IPS-15b (cell line): ENCODE results near the gene FBXO31.

Experiments used
- H3K27me3 ChIP-seq: one replicate; pipeline ENCODE4 v1.6.1; 2013; ENCODE audit warnings: low read length; ENCODE audit not compliant: control insufficient read depth, insufficient read depth
- H3K36me3 ChIP-seq: one replicate; pipeline ENCODE4 v1.6.1; 2013; ENCODE audit warnings: low read length; ENCODE audit not compliant: control insufficient read depth, insufficient read depth
- H3K4me1 ChIP-seq: one replicate; pipeline ENCODE4 v1.6.1; 2013; ENCODE audit warnings: mild to moderate bottlenecking, low read length; ENCODE audit not compliant: control insufficient read depth, insufficient read depth
- H3K4me3 ChIP-seq: one replicate; pipeline ENCODE4 v1.5.1; 2013; ENCODE audit warnings: low read depth, low read length
- H3K9ac ChIP-seq: one replicate; pipeline ENCODE4 v1.6.1; 2013; ENCODE audit warnings: low read depth, mild to moderate bottlenecking, low read length
- H3K9me3 ChIP-seq: one replicate; pipeline ENCODE4 v1.6.1; 2013; ENCODE audit warnings: mild to moderate bottlenecking, low read length; ENCODE audit not compliant: control insufficient read depth, insufficient read depth

FBXO31 gene

GRCh38 chr16:87303962-87304521 lies 79.5 kb downstream of the FBXO31 start:
- Histone ChIP-seq H3K9me3 (no peaks in the 10 kb centered on the region), H3K4me3 (no peak overlapping the region), H3K36me3 (no peaks in the 10 kb centered on the region), H3K9ac (no peak overlapping the region), H3K27me3 (no peaks in the 10 kb centered on the region), H3K4me1 (peaks cover 2% of the 10 kb centered on the region)

GRCh38 chr16:87303431-87303930 lies 80.1 kb downstream of the FBXO31 start:
- H3K9ac ChIP-seq: no peak overlapping the region

GRCh38 chr16:87298857-87299465 lies 84.6 kb downstream of the FBXO31 start:
- Histone ChIP-seq H3K36me3 (no peaks in the 10 kb centered on the region), H3K9ac (no peak overlapping the region), H3K4me3 (no peak overlapping the region), H3K27me3 (no peaks in the 10 kb centered on the region), H3K4me1 (no peaks in the 10 kb centered on the region), H3K9me3 (no peaks in the 10 kb centered on the region)

More at GRCh38 chr16:87303431-87303930, 80.1 kb downstream of the FBXO31 start:
- H3K4me3 ChIP-seq: no peak overlapping the region
- H3K4me1 ChIP-seq: peaks cover 2% of the 10 kb centered on the region
- H3K27me3 ChIP-seq: no peaks in the 10 kb centered on the region
- H3K36me3 ChIP-seq: no peaks in the 10 kb centered on the region
- no peaks in the 10 kb centered on the region for H3K9me3 ChIP-seq

- Histone ChIP-seq H3K9ac (no peak overlapping the region), H3K27me3 (no peaks in the 10 kb centered on the region), H3K9me3 (no peaks in the 10 kb centered on the region)
Observed at GRCh38 chr16:87297918-87298631, 85.5 kb downstream of the FBXO31 start.

GRCh38 chr16:87297407-87297806 lies 86.2 kb downstream of the FBXO31 start:
- Histone ChIP-seq H3K9ac (no peak overlapping the region), H3K4me3 (no peak overlapping the region), H3K4me1 (no peaks in the 10 kb centered on the region), H3K36me3 (no peaks in the 10 kb centered on the region), H3K9me3 (no peaks in the 10 kb centered on the region), H3K27me3 (no peaks in the 10 kb centered on the region)

More at GRCh38 chr16:87297918-87298631, 85.5 kb downstream of the FBXO31 start:
- no peaks in the 10 kb centered on the region for H3K36me3 ChIP-seq
- H3K4me3 ChIP-seq: no peak overlapping the region
- no peaks in the 10 kb centered on the region for H3K4me1 ChIP-seq

GRCh38 chr16:87295661-87296531 lies 87.7 kb downstream of the FBXO31 start:
- Histone ChIP-seq H3K36me3 (peaks cover 2% of the 10 kb centered on the region), H3K9me3 (no peaks in the 10 kb centered on the region), H3K27me3 (no peaks in the 10 kb centered on the region), H3K4me3 (no peak overlapping the region), H3K4me1 (no peaks in the 10 kb centered on the region), H3K9ac (no peak overlapping the region)

GRCh38 chr16:87295259-87295658 lies 88.3 kb downstream of the FBXO31 start:
- Histone ChIP-seq H3K4me3 (no peak overlapping the region), H3K4me1 (no peaks in the 10 kb centered on the region)

GRCh38 chr16:87293990-87294389 lies 89.6 kb downstream of the FBXO31 start:
- H3K27me3 ChIP-seq: no peaks in the 10 kb centered on the region
- peaks cover 2% of the 10 kb centered on the region for H3K36me3 ChIP-seq
- no peaks in the 10 kb centered on the region for H3K9me3 ChIP-seq
- no peaks in the 10 kb centered on the region for H3K4me1 ChIP-seq
- H3K4me3 ChIP-seq: no peak overlapping the region
- no peak overlapping the region for H3K9ac ChIP-seq

More at GRCh38 chr16:87295259-87295658, 88.3 kb downstream of the FBXO31 start:
- Histone ChIP-seq H3K36me3 (peaks cover 2% of the 10 kb centered on the region), H3K9me3 (no peaks in the 10 kb centered on the region), H3K9ac (no peak overlapping the region), H3K27me3 (no peaks in the 10 kb centered on the region)

GRCh38 chr16:87291944-87292343 lies 91.6 kb downstream of the FBXO31 start:
- H3K36me3 ChIP-seq: peaks cover 2% of the 10 kb centered on the region
- H3K27me3 ChIP-seq: no peaks in the 10 kb centered on the region
- no peak overlapping the region for H3K9ac ChIP-seq

GRCh38 chr16:87288753-87289362 lies 94.7 kb downstream of the FBXO31 start:
- Histone ChIP-seq H3K9ac (no peak overlapping the region), H3K4me1 (no peaks in the 10 kb centered on the region), H3K9me3 (no peaks in the 10 kb centered on the region), H3K4me3 (no peak overlapping the region), H3K27me3 (no peaks in the 10 kb centered on the region), H3K36me3 (peaks cover 2% of the 10 kb centered on the region)

More at GRCh38 chr16:87291944-87292343, 91.6 kb downstream of the FBXO31 start:
- H3K9me3 ChIP-seq: no peaks in the 10 kb centered on the region
- no peaks in the 10 kb centered on the region for H3K4me1 ChIP-seq
- H3K4me3 ChIP-seq: no peak overlapping the region
